Hepatocyte (in vitro differentiated cells): ENCODE measurements around the gene RIPPLY2. TPM values are rescaled to one million over a fixed set of nuclear protein-coding genes. Genes with fewer than 3 reads are reported as not detected.

ENCODE experiments used
- DNase-seq: peaks from one replicate; pipeline ENCODE4 v3.0.0-alpha.2; 2016; ENCODE audit warnings: low spot score
- H2AFZ ChIP-seq: fragments of 200-600 bp; sonication (generic); 2 replicates; pipeline ENCODE4 v1.6.0; 2016; ENCODE audit warnings: antibody characterized with exemption, mild to moderate bottlenecking
- H3K27ac ChIP-seq: fragments of 200-600 bp; sonication (generic); 2 replicates; pipeline ENCODE4 v1.5.1; 2016; ENCODE audit warnings: mild to moderate bottlenecking
- H3K27me3 ChIP-seq: fragments of 200-600 bp; sonication (generic); 2 replicates; pipeline ENCODE4 v1.6.1; 2016
- H3K36me3 ChIP-seq: fragments of 200-600 bp; sonication (generic); replicated peaks from 2 replicates; pipeline ENCODE4 v1.5.1; 2016; ENCODE audit warnings: low read depth; ENCODE audit not compliant: insufficient read depth
- H3K4me1 ChIP-seq: fragments of 200-600 bp; sonication (generic); 2 replicates; pipeline ENCODE4 v1.5.1; 2016; ENCODE audit warnings: mild to moderate bottlenecking, moderate library complexity; ENCODE audit not compliant: insufficient read depth
- H3K4me2 ChIP-seq: fragments of 200-600 bp; sonication (generic); 2 replicates; pipeline ENCODE4 v1.6.0; 2016
- H3K4me3 ChIP-seq: fragments of 200-600 bp; sonication (generic); 2 replicates; pipeline ENCODE4 v1.5.1; 2016; ENCODE audit warnings: mild to moderate bottlenecking
- H3K79me2 ChIP-seq: fragments of 200-600 bp; sonication (generic); 2 replicates; pipeline ENCODE4 v1.6.0; 2017; ENCODE audit warnings: mild to moderate bottlenecking
- H3K9me2 ChIP-seq: fragments of 200-600 bp; sonication (generic); replicated peaks from 2 replicates; pipeline ENCODE4 v1.6.0; 2017; ENCODE audit warnings: mild to moderate bottlenecking; ENCODE audit not compliant: insufficient read depth
- H3K9me3 ChIP-seq: fragments of 200-600 bp; sonication (generic); 2 replicates; pipeline ENCODE4 v1.5.1; 2016; ENCODE audit warnings: low read depth, mild to moderate bottlenecking
- H4K20me1 ChIP-seq: fragments of 200-600 bp; sonication (generic); 2 replicates; pipeline ENCODE4 v1.6.0; 2016; ENCODE audit warnings: mild to moderate bottlenecking; ENCODE audit not compliant: insufficient read depth, poor library complexity, severe bottlenecking
- EZH2 ChIP-seq: fragments of 200-600 bp; sonication (generic); IDR thresholded peaks from 2 replicates; pipeline ENCODE4 v1.6.1; 2016; ENCODE audit warnings: antibody characterized with exemption, mild to moderate bottlenecking, borderline replicate concordance
- EZH2phosphoT487 ChIP-seq: fragments of 200-600 bp; sonication (generic); IDR thresholded peaks from one replicate; pipeline ENCODE4 v1.6.1; 2018; ENCODE audit warnings: antibody characterized with exemption, mild to moderate bottlenecking, low read depth, moderate library complexity; ENCODE audit not compliant: unreplicated experiment, severe bottlenecking
- WGBS: methylation state at CpG from one replicate; pipeline ENCODE4 v1.1.6; 2016; ENCODE audit warnings: low lambda C conversion rate; ENCODE audit errors: missing lambda C conversion rate; 5-methylcytosine and 5-hydroxymethylcytosine counted together
- polyA plus RNA-seq: library from polyadenylated mRNA; unstranded; fragments of >200 nt; fragmentation: Nextera tagmentation; extraction: Ambion mirVana; gene quantifications from 2 replicates; pipeline ENCODE4 v1.2.1, GENCODE V29; 2016
- total RNA-seq: library from RNA; depleted of rRNA; stranded (reverse); fragments of >200 nt; gene quantifications from 2 replicates; pipeline ENCODE4 v1.2.3, GENCODE V29; 2014
- TF ChIP-seq, protein P1 (sequence below): fragments of 200-600 bp; sonication (generic); IDR thresholded peaks from 2 replicates; pipeline ENCODE4 v1.5.1; 2016; ENCODE audit warnings: antibody characterized with exemption, mild to moderate bottlenecking; ENCODE audit not compliant: poor library complexity

Gene RIPPLY2
- total and polyA plus RNA-seq, 2 experiments from 2014 or later: not detected

DNA sequence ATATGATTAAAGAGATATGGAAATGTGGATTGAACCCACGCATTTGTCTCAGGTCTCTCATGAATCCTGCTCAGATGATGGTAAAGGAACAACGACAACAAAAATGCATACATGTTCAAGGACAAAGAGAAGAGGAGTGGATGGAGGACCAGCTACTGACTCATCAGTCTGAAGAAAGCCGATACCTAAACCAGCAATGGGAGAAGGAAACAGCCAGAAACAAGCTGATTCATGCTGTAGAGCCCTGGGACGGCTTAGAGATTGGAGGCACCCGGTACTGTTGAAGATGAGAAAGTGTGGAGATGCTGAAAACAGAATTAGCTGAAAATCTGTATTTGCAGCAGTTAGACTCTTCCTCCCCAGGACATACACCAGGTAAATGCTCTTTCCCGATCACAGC is 14.4 kb upstream of the RIPPLY2 start:
- no peaks in the 10 kb centered on the region for H4K20me1 ChIP-seq
- no peak overlapping the region for H3K4me2 ChIP-seq
- no peaks in the 10 kb centered on the region for H3K27me3 ChIP-seq
- H3K9me3 ChIP-seq: no peaks in the 10 kb centered on the region
- no peaks in the 10 kb centered on the region for H3K9me2 ChIP-seq
- no peak overlapping the region for H3K4me3 ChIP-seq
- WGBS: 81% methylated on average over 6 of the region's 6 CpGs
- H3K27ac ChIP-seq: no peak overlapping the region
- DNase-seq: no peak
- H3K36me3 ChIP-seq: no peaks in the 10 kb centered on the region
- H2AFZ ChIP-seq: no peak overlapping the region
- TF ChIP-seq, protein P1, sequence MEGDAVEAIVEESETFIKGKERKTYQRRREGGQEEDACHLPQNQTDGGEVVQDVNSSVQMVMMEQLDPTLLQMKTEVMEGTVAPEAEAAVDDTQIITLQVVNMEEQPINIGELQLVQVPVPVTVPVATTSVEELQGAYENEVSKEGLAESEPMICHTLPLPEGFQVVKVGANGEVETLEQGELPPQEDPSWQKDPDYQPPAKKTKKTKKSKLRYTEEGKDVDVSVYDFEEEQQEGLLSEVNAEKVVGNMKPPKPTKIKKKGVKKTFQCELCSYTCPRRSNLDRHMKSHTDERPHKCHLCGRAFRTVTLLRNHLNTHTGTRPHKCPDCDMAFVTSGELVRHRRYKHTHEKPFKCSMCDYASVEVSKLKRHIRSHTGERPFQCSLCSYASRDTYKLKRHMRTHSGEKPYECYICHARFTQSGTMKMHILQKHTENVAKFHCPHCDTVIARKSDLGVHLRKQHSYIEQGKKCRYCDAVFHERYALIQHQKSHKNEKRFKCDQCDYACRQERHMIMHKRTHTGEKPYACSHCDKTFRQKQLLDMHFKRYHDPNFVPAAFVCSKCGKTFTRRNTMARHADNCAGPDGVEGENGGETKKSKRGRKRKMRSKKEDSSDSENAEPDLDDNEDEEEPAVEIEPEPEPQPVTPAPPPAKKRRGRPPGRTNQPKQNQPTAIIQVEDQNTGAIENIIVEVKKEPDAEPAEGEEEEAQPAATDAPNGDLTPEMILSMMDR: no peak
- TF ChIP-seq EZH2 (no peak), EZH2phosphoT487 (no peak)
- no peaks in the 10 kb centered on the region for H3K4me1 ChIP-seq
- H3K79me2 ChIP-seq: no peaks in the 10 kb centered on the region

DNA sequence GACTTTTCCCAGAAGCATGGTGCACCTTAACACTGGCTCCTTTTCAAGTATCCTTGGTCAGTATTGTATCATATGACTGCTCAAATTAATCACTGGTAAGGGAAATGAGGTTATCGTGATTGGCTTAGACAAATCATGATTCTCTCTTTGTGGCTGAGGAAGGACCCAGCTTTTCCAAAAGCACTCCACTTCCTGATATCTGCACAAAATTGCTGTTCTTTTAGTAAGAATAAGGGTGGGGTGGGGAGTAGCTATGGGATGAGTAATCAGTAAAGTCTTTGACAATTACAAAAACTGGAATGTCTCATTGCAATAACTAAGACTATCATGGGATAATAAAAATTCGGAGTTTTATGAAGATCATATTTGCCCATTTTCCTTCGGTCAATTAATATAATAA is 9.0 kb upstream of the RIPPLY2 start:
- DNase-seq: no peak
- 98% methylated on average over 3 of the region's 3 CpGs for WGBS
- H3K27me3 ChIP-seq: no peaks in the 10 kb centered on the region
- no peak overlapping the region for H3K4me3 ChIP-seq
- H3K4me1 ChIP-seq: no peaks in the 10 kb centered on the region
- H3K79me2 ChIP-seq: no peaks in the 10 kb centered on the region
- no peaks in the 10 kb centered on the region for H3K9me3 ChIP-seq
- H3K27ac ChIP-seq: no peak overlapping the region
- no peak overlapping the region for H3K4me2 ChIP-seq
- no peaks in the 10 kb centered on the region for H4K20me1 ChIP-seq
- H2AFZ ChIP-seq: no peak overlapping the region
- no peaks in the 10 kb centered on the region for H3K9me2 ChIP-seq
- TF ChIP-seq EZH2 (no peak), EZH2phosphoT487 (no peak)
- TF ChIP-seq, protein P1: no peak
- H3K36me3 ChIP-seq: no peaks in the 10 kb centered on the region

DNA sequence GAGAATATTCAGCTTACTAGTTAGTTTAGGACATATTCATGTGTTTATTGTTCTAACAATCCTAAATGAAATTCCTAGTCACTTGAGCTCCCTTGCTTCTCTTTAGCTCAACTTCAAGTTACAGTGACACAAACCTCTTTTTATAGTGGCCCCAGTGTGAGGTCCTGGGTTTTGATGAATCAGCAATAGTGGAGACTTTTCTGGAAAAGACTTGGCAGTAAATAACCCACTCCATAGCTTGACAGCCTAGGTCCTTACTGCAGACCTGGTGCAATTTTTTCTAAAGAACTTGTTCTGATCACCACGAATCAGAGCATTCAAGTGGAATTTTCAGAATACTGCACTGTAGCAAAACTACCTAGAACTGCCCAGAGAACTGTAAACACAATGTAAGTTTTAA is 6.9 kb upstream of the RIPPLY2 start:
- Histone ChIP-seq H3K27ac (no peak overlapping the region), H3K4me3 (no peak overlapping the region), H2AFZ (no peak overlapping the region), H3K9me3 (no peaks in the 10 kb centered on the region), H3K4me2 (no peak overlapping the region), H3K36me3 (no peaks in the 10 kb centered on the region), H3K79me2 (no peaks in the 10 kb centered on the region), H4K20me1 (no peaks in the 10 kb centered on the region), H3K9me2 (no peaks in the 10 kb centered on the region), H3K27me3 (peaks cover 12% of the 10 kb centered on the region), H3K4me1 (no peaks in the 10 kb centered on the region)
- TF ChIP-seq EZH2phosphoT487 (no peak), EZH2 (no peak)
- TF ChIP-seq, protein P1: no peak
- DNase-seq: no peak
- 53% methylated on average over 1 of the region's 1 CpG for WGBS

DNA sequence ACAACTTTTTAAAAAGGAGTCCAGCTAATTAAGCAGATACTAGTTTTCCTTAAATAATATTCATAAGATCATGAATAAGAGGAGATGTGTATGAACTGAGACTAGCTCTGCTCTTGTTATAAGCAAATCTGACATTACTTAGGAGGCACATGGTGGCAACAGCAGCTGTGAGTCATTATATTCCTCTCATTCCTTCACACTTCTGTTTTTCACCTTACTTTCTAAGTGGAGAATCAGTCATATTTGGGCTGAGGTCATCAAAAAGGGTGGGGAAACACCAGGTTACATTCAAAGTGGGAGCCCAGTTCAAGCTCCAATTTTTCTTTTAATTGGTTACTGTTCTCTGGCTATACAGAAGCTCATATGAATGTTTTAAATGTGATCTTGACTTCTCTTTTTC is 6.0 kb upstream of the RIPPLY2 start:
- Histone ChIP-seq H3K79me2 (no peaks in the 10 kb centered on the region), H3K9me3 (no peaks in the 10 kb centered on the region), H3K4me1 (no peaks in the 10 kb centered on the region), H4K20me1 (no peaks in the 10 kb centered on the region), H3K4me3 (no peak overlapping the region), H3K27ac (no peak overlapping the region), H2AFZ (no peak overlapping the region), H3K36me3 (no peaks in the 10 kb centered on the region), H3K9me2 (no peaks in the 10 kb centered on the region), H3K27me3 (peaks cover 21% of the 10 kb centered on the region), H3K4me2 (no peak overlapping the region)
- TF ChIP-seq, protein P1: no peak
- TF ChIP-seq EZH2phosphoT487 (no peak), EZH2 (no peak)
- no peak for DNase-seq
